GM18526 (cell line): ENCODE data around the gene INSIG2.

ENCODE experiments used
- POLR2A ChIP-seq: IDR thresholded peaks from 3 replicates; pipeline ENCODE4 v1.6.1; 2011; ENCODE audit not compliant: insufficient read length; ENCODE audit errors: extremely low read depth

INSIG2 gene

DNA sequence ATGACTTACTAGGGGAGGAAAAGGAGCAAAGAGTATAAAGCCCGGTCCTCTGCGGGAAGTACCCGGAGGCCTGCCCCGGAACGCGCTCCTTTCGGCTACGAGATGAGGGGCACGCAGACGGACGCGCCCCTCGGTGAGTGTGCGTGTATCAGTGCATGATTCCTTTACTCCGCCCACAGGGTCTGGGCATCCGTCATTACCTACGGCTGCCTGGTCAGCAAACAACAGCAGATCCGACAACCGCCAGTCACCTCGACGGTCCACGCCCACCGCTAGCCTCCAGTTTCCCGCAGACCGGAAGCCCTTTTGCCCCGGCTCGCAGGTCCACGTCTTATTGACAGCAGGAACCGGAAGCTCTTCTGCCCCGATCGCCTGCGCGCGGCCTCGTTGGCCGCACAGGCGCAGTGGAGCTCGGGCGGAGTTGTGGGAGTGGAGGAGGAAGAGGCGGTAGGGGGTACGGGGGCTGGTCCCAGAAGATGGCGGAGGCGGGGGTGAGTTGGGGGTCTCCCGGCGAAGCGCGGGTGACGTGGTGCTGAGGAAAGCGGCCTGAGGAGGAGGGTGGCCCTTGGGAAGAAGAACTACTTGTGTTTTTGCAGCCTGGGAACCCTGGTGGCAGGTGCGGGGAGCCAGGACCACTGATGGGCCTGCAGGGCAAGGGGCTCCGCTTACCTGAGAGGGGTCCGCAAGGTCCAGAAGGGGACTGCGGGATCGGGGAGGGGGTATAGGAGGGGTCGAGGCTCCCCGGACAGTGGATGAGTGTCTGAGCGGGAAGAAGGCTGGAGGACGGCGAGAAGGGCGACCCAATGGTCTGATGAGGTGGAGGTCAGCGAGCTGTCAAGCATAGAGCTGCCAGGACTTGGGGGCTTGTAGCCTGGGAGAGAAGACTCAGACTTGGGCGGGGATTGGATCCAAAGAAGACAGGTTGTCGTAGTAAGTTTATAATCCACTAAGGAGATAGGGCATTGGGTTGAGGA is at the start of gene INSIG2:
Gene INSIG2 (plus strand): TSS at position 421 of the 974 bp plus-strand sequence. CDS start 8,086 bp downstream, outside the sequence.
- TF ChIP-seq POLR2A = peak; percentile 59

- no peak for TF ChIP-seq POLR2A
Observed at GRCh38 chr2:118040891-118041290, 47.4 kb upstream of the INSIG2 start.

- TF ChIP-seq POLR2A = no peak
Observed at GRCh38 chr2:118044103-118044716, 44.1 kb upstream of the INSIG2 start.

- TF ChIP-seq POLR2A = no peak
Observed at GRCh38 chr2:118044854-118045253, 43.4 kb upstream of the INSIG2 start.

GRCh38 chr2:118045286-118045685 is 43.0 kb upstream of the INSIG2 start:
- TF ChIP-seq POLR2A = no peak

- TF ChIP-seq POLR2A = no peak
Observed at GRCh38 chr2:118046634-118047210, 41.5 kb upstream of the INSIG2 start.

- TF ChIP-seq POLR2A = no peak
Observed at GRCh38 chr2:118047380-118047826, 40.9 kb upstream of the INSIG2 start.

- no peak for TF ChIP-seq POLR2A
Observed at GRCh38 chr2:118048401-118048800, 39.9 kb upstream of the INSIG2 start.

- no peak for TF ChIP-seq POLR2A
Observed at GRCh38 chr2:118049140-118049815, 39.0 kb upstream of the INSIG2 start.

DNA sequence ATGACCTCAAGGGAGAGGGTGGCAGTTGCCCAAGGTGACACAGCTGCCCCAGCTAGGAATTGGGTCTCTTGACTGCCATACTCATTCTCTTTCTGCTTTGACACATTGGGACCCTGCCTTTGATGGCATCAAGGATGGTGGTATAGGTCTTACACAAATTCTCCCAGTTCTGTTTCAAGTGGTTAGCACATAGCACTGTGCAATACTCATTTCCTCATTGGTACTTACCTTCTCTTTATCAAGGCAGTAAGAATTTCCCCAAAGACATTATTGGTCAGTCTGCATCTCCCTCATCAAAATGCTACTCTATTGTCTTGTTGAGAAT is 38.5 kb upstream of the INSIG2 start:
- no peak for TF ChIP-seq POLR2A

DNA sequence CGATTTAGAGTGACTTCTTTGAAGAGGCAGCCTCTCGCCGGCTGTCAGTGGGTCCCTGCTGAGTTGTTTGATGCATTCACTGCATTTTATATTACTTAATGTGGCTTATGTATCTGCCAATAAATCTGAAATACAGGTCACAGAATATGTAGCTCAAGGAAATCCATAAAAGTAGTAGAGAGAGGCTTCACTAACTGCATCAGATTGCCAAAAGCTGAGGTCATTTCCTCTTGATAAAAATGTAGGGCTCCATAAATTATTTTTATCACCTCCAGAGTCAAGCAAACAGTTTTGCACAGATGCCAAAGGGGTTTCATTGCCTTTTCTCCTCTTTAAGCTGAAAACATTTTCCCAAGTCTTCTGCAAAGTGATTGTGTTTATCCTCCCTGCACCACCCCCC is 37.9 kb upstream of the INSIG2 start:
- TF ChIP-seq POLR2A = no peak

DNA sequence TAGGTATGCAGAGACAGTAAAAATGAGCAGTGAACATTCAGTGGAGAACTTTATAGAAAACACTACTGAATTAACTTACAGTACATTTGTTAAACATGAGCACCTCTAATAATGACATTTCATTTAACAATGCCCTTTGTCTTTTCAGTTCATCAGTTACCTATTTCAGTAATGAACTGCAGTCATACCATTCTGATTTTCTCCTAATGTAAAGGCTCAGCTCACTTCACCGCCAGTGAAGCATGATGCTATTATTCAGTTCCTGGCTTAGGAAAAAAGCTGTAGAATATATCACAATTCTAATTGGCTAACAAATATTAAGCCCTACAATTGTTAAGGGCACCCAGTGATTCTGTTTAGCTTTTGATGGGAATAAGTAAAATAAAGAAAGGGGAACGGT is 37.3 kb upstream of the INSIG2 start:
- no peak for TF ChIP-seq POLR2A

DNA sequence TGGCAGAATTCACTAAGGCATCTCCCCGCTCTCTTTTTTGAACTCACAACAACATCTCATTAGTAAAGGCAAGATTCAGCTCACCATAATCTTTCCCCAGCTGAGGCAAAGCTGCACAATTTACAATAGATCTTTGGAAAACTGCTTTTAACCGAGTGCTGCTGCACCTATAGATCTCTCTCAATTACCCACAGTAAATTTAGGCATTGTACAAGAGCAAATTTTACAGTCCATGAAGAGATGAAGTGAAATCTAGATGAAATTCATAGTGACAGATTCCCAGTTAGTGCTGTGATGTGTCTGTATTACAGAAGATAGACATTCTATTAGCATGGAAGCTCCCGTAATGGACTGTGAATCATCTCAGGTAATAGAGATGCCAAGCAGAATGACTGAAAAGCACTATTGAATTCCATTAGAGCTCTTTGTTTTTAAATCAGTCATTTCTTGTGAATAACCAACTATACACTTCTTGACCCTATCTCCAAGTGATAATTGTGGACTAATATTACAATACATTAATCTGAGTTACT is 36.4 kb upstream of the INSIG2 start:
- no peak for TF ChIP-seq POLR2A

- no peak for TF ChIP-seq POLR2A
Observed at GRCh38 chr2:118052474-118052873, 35.8 kb upstream of the INSIG2 start.

- no peak for TF ChIP-seq POLR2A
Observed at GRCh38 chr2:118053681-118054080, 34.6 kb upstream of the INSIG2 start.
